H1 (cell line): ENCODE measurements around the gene HCST.
"Not testable (repeated sequence)": the region's sequence is repeated elsewhere in the genome, so short reads cannot be mapped to it uniquely, and the experiment has no call there.

Experiments
- ATF3 ChIP-seq: IDR thresholded peaks from 2 replicates; pipeline ENCODE4 v1.6.1; 2011; ENCODE audit warnings: low read depth, mild to moderate bottlenecking, low read length; ENCODE audit not compliant: insufficient read depth
- BRCA1 ChIP-seq: IDR thresholded peaks from 2 replicates; pipeline ENCODE4 v1.6.1; 2012; ENCODE audit warnings: low read depth, low read length, improper control_type of control experiment
- CTCF ChIP-seq, 3 experiments: IDR thresholded peaks; 1 replicate in 2 of 3; 2 replicates in 1 of 3; pipeline versions ENCODE4 v1.5.1 to v1.6.1; 2011; ENCODE audit warnings: low read length in 3 of 3, mild to moderate bottlenecking in 3 of 3, inconsistent platforms in 2 of 3, low read depth in 1 of 3, moderate library complexity in 1 of 3; ENCODE audit not compliant: insufficient read depth in 1 of 3; ENCODE audit errors: control extremely low read depth in 1 of 3
- HDAC2 ChIP-seq, 2 experiments: fragments of 300-600 bp in 1 of 2; sonication (generic) in 1 of 2; IDR thresholded peaks; 2 replicates each; pipeline ENCODE4 v1.6.1; 2011 to 2012; ENCODE audit warnings: low read depth in 2 of 2, low read length in 2 of 2, mild to moderate bottlenecking in 2 of 2, moderate library complexity in 2 of 2, borderline replicate concordance in 1 of 2, inconsistent platforms in 1 of 2
- MAX ChIP-seq: IDR thresholded peaks from 2 replicates; pipeline ENCODE4 v1.6.1; 2012; ENCODE audit warnings: inconsistent platforms
- POLR2A ChIP-seq, 2 experiments: IDR thresholded peaks; 1 replicate in 1 of 2; 2 replicates in 1 of 2; pipeline ENCODE4 v1.6.1; 2011; ENCODE audit warnings: low read depth in 2 of 2, low read length in 2 of 2, mild to moderate bottlenecking in 2 of 2; ENCODE audit errors: control extremely low read depth in 1 of 2
- POLR2AphosphoS5 ChIP-seq: IDR thresholded peaks from 2 replicates; pipeline ENCODE4 v1.6.1; 2011; ENCODE audit warnings: low read depth, low read length
- RAD21 ChIP-seq, 2 experiments: IDR thresholded peaks in 1 of 2; conservative IDR thresholded peaks in 1 of 2; 2 replicates each; pipeline ENCODE4 v1.6.1; 2011; ENCODE audit warnings: low read depth in 2 of 2, low read length in 2 of 2, improper control_type of control experiment in 1 of 2, inconsistent platforms in 1 of 2, mild to moderate bottlenecking in 1 of 2, moderate library complexity in 1 of 2
- SIN3A ChIP-seq, 2 experiments: IDR thresholded peaks in 1 of 2; conservative IDR thresholded peaks in 1 of 2; 2 replicates each; pipeline ENCODE4 v1.6.1; 2011 to 2012; ENCODE audit warnings: low read length in 2 of 2, improper control_type of control experiment in 1 of 2, low read depth in 1 of 2, mild to moderate bottlenecking in 1 of 2
- SP2 ChIP-seq: IDR thresholded peaks from 2 replicates; pipeline ENCODE4 v1.6.1; 2012; ENCODE audit warnings: mild to moderate bottlenecking, low read length, inconsistent platforms
- TAF1 ChIP-seq: IDR thresholded peaks from 2 replicates; pipeline ENCODE4 v1.6.1; 2011; ENCODE audit warnings: mild to moderate bottlenecking, low read depth, low read length
- TEAD4 ChIP-seq: IDR thresholded peaks from 2 replicates; pipeline ENCODE4 v1.6.1; 2012; ENCODE audit warnings: low read depth, low read length, inconsistent platforms, mixed read lengths
- USF2 ChIP-seq: IDR thresholded peaks from 2 replicates; pipeline ENCODE4 v1.6.1; 2011; ENCODE audit warnings: low read length, improper control_type of control experiment

- not testable (repeated sequence) for TF ChIP-seq BRCA1; POLR2A (IDR thresholded peaks at IDR 0.05; ENCODE audit: control extremely low read depth in 1 of 2, low read depth in 2 of 2, low read length in 2 of 2); CTCF (IDR thresholded peaks at IDR 0.05; ENCODE audit: control extremely low read depth in 1 of 3, insufficient read depth in 1 of 3, low read depth in 1 of 3, low read length in 3 of 3); TEAD4; USF2; TAF1; RAD21 (IDR thresholded peaks at IDR 0.05 in 1 of 2, conservative IDR thresholded peaks at IDR 0.05 in 1 of 2; ENCODE audit: low read depth in 2 of 2, low read length in 2 of 2); HDAC2 (IDR thresholded peaks at IDR 0.05; ENCODE audit: borderline replicate concordance in 1 of 2, low read depth in 2 of 2, low read length in 2 of 2); MAX; SIN3A (conservative IDR thresholded peaks at IDR 0.05 in 1 of 2, IDR thresholded peaks at IDR 0.05 in 1 of 2; ENCODE audit: low read depth in 1 of 2, low read length in 2 of 2); ATF3; POLR2AphosphoS5; SP2
These were observed 8.0 kb downstream of the HCST start for GRCh38 chr19:35910355-35910754.
